Neural cell (in vitro differentiated cells): ENCODE data around the gene ADORA2B.

ENCODE experiments used
- EP300 ChIP-seq: fragments of 450-650 bp; conservative IDR thresholded peaks from 2 replicates; pipeline ENCODE4 v1.6.1; 2014; ENCODE audit warnings: antibody characterized with exemption, mild to moderate bottlenecking, moderate library complexity; ENCODE audit not compliant: poor library complexity, severe bottlenecking
- EZH2 ChIP-seq: fragments of 200-600, 300-800 bp; shearing (Covaris generic), sonication (generic); IDR thresholded peaks from 2 replicates; pipeline ENCODE4 v1.6.1; 2014; ENCODE audit warnings: antibody characterized with exemption, low read length, borderline replicate concordance, mild to moderate bottlenecking; ENCODE audit not compliant: insufficient read depth, poor library complexity, severe bottlenecking
- MXI1 ChIP-seq: fragments of 450-650 bp; conservative IDR thresholded peaks from 2 replicates; pipeline ENCODE4 v1.6.1; 2014; ENCODE audit warnings: antibody characterized with exemption, mild to moderate bottlenecking; ENCODE audit not compliant: poor library complexity, severe bottlenecking
- REST ChIP-seq: IDR thresholded peaks from 2 replicates; pipeline ENCODE4 v1.6.1; 2012; ENCODE audit warnings: borderline replicate concordance
- TF ChIP-seq, protein P1 (sequence below): fragments of 450-650 bp; IDR thresholded peaks from 2 replicates; pipeline ENCODE4 v1.5.1; 2014; ENCODE audit warnings: antibody characterized with exemption, mild to moderate bottlenecking, moderate library complexity; ENCODE audit not compliant: poor library complexity, severe bottlenecking

DNA sequence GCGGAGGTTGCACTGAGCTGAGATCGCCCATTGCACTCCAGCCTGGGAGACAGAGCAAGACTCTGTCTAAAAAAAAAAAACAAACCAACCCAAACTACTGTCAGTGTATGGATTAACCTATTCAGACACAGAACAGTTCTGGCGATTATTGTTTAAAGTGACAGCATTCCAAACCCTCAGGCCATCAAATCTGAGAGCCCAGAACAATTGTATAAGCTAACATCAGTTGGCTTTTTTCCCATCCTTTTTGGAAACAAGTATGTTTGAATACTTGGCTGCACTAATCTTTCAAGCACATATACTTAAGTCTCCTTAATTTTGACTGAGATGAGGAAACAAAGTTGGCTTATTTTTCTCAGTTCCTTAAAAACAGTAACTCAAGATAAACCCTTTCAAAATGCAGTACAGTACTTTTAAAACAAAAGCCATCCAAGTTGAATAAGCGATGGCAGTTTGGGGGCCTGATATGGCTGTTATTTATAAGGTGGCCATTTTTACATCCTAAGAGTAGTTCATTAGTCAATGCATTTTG is 53.2 kb downstream of the ADORA2B start:
- TF ChIP-seq MXI1 (no peak), EZH2 (no peak), REST (no peak), EP300 (no peak)
- TF ChIP-seq, protein P1, sequence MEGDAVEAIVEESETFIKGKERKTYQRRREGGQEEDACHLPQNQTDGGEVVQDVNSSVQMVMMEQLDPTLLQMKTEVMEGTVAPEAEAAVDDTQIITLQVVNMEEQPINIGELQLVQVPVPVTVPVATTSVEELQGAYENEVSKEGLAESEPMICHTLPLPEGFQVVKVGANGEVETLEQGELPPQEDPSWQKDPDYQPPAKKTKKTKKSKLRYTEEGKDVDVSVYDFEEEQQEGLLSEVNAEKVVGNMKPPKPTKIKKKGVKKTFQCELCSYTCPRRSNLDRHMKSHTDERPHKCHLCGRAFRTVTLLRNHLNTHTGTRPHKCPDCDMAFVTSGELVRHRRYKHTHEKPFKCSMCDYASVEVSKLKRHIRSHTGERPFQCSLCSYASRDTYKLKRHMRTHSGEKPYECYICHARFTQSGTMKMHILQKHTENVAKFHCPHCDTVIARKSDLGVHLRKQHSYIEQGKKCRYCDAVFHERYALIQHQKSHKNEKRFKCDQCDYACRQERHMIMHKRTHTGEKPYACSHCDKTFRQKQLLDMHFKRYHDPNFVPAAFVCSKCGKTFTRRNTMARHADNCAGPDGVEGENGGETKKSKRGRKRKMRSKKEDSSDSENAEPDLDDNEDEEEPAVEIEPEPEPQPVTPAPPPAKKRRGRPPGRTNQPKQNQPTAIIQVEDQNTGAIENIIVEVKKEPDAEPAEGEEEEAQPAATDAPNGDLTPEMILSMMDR: no peak
